OCI-LY1 (cell line): ENCODE measurements around the gene AADACL2.

Experiments used
- H2AFZ ChIP-seq: fragments of 200-600 bp; sonication (generic), shearing (Covaris generic); 2 replicates; pipeline ENCODE4 v1.6.0; 2014; ENCODE audit warnings: antibody characterized with exemption, mild to moderate bottlenecking, low read length
- H3F3A ChIP-seq: fragments of 200-600 bp; sonication (generic), shearing (Covaris generic); 2 replicates; pipeline ENCODE4 v1.6.0; 2014; ENCODE audit warnings: mild to moderate bottlenecking, antibody characterized with exemption, low read length, moderate library complexity; ENCODE audit not compliant: insufficient read depth
- H3K27ac ChIP-seq: fragments of 200-600 bp; sonication (generic); 2 replicates; pipeline ENCODE4 v1.5.1; 2014; ENCODE audit warnings: low read length, mixed run types, mild to moderate bottlenecking, low read depth; ENCODE audit not compliant: poor library complexity, severe bottlenecking
- H3K27me3 ChIP-seq: fragments of 200-600 bp; sonication (generic); 2 replicates; pipeline ENCODE4 v1.6.0; 2014; ENCODE audit warnings: antibody characterized with exemption, mild to moderate bottlenecking, low read length, moderate library complexity; ENCODE audit not compliant: insufficient read depth
- H3K36me3 ChIP-seq: fragments of 200-600 bp; sonication (generic); 2 replicates; pipeline ENCODE4 v1.6.1; 2014; ENCODE audit warnings: mild to moderate bottlenecking, antibody characterized with exemption, low read length, moderate library complexity, mixed read lengths; ENCODE audit not compliant: insufficient read depth
- H3K4me1 ChIP-seq: fragments of 200-600 bp; sonication (generic); 2 replicates; pipeline ENCODE4 v1.5.1; 2014; ENCODE audit warnings: mild to moderate bottlenecking, low read length, moderate library complexity; ENCODE audit not compliant: insufficient read depth, severe bottlenecking
- H3K4me2 ChIP-seq: fragments of 200-600 bp; sonication (generic), shearing (Covaris generic); 2 replicates; pipeline ENCODE4 v1.6.1; 2014; ENCODE audit warnings: low read length
- H3K4me3 ChIP-seq: fragments of 200-600 bp; sonication (generic); 2 replicates; pipeline ENCODE4 v1.5.1; 2014; ENCODE audit warnings: low read length, low read depth, mild to moderate bottlenecking, mixed read lengths; ENCODE audit not compliant: poor library complexity, severe bottlenecking
- H3K79me2 ChIP-seq: fragments of 200-600 bp; shearing (Covaris generic); 2 replicates; pipeline ENCODE4 v1.6.1; 2016; ENCODE audit warnings: mixed run types, low read length, mixed read lengths; ENCODE audit not compliant: insufficient read depth
- H3K9ac ChIP-seq: fragments of 200-600 bp; sonication (generic), shearing (Covaris generic); 2 replicates; pipeline ENCODE4 v1.6.1; 2014; ENCODE audit warnings: mild to moderate bottlenecking, low read length, mixed read lengths
- H3K9me2 ChIP-seq: fragments of 200-600 bp; sonication (generic), shearing (Covaris generic); 2 replicates; pipeline ENCODE4 v1.6.1; 2014; ENCODE audit warnings: low read depth, mild to moderate bottlenecking, low read length, mixed read lengths
- H3K9me3 ChIP-seq: fragments of 200-600 bp; shearing (Covaris generic); 2 replicates; pipeline ENCODE4 v1.6.1; 2014; ENCODE audit warnings: low read length, mixed read lengths
- H4K20me1 ChIP-seq: fragments of 200-600 bp; sonication (generic), shearing (Covaris generic); 2 replicates; pipeline ENCODE4 v1.6.0; 2016; ENCODE audit warnings: mild to moderate bottlenecking, low read length; ENCODE audit not compliant: insufficient read depth
- EZH2 ChIP-seq: fragments of 200-600 bp; sonication (generic), shearing (Covaris generic); IDR thresholded peaks from 2 replicates; pipeline ENCODE4 v1.8.0; 2017; ENCODE audit warnings: borderline replicate concordance, mixed run types, mild to moderate bottlenecking, antibody characterized with exemption, low read length, moderate library complexity, mixed read lengths
- TF ChIP-seq, protein P1 (sequence below): fragments of 200-600 bp; sonication (generic), shearing (Covaris generic); IDR thresholded peaks from 2 replicates; pipeline ENCODE4 v1.5.1; 2017; ENCODE audit warnings: mild to moderate bottlenecking, antibody characterized with exemption, low read length, moderate library complexity, mixed read lengths

Gene AADACL2

DNA sequence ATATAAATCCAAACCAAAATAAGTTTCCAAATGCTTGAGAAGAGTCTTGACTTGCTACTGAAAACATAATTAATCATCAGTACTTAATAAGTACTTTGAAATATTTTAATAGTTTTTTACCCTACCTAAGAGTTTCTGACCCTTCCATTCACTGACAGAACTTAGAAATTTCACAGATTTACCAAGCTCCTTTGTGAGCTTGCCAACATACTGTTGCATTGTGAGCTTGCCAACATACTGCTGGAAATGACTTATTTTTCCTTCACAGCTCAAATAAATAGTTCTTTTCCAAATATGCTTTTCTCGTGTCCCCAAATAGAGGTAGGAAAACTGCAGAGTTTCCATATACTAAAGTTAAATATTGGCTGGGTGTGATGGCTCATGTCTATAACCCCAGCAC, 70.5 kb downstream of the AADACL2 start:
- Histone ChIP-seq H3K79me2 (no peaks in the 10 kb centered on the region), H3K9ac (no peak overlapping the region), H3F3A (no peaks in the 10 kb centered on the region), H3K9me3 (no peaks in the 10 kb centered on the region), H3K4me3 (no peak overlapping the region), H4K20me1 (no peaks in the 10 kb centered on the region), H3K27me3 (no peaks in the 10 kb centered on the region), H3K36me3 (no peaks in the 10 kb centered on the region), H2AFZ (no peak overlapping the region), H3K9me2 (no peaks in the 10 kb centered on the region), H3K27ac (no peak overlapping the region), H3K4me2 (no peak overlapping the region), H3K4me1 (no peaks in the 10 kb centered on the region)
- TF ChIP-seq EZH2: no peak
- TF ChIP-seq, protein P1, sequence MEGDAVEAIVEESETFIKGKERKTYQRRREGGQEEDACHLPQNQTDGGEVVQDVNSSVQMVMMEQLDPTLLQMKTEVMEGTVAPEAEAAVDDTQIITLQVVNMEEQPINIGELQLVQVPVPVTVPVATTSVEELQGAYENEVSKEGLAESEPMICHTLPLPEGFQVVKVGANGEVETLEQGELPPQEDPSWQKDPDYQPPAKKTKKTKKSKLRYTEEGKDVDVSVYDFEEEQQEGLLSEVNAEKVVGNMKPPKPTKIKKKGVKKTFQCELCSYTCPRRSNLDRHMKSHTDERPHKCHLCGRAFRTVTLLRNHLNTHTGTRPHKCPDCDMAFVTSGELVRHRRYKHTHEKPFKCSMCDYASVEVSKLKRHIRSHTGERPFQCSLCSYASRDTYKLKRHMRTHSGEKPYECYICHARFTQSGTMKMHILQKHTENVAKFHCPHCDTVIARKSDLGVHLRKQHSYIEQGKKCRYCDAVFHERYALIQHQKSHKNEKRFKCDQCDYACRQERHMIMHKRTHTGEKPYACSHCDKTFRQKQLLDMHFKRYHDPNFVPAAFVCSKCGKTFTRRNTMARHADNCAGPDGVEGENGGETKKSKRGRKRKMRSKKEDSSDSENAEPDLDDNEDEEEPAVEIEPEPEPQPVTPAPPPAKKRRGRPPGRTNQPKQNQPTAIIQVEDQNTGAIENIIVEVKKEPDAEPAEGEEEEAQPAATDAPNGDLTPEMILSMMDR: no peak

GRCh38 chr3:151806838-151807237, 73.1 kb downstream of the AADACL2 start:
- Histone ChIP-seq H4K20me1 (no peaks in the 10 kb centered on the region), H3K4me3 (no peak overlapping the region), H2AFZ (no peak overlapping the region), H3K9me2 (no peaks in the 10 kb centered on the region), H3K4me2 (no peak overlapping the region), H3K9ac (no peak overlapping the region), H3K36me3 (no peaks in the 10 kb centered on the region), H3K9me3 (no peaks in the 10 kb centered on the region), H3K27me3 (no peaks in the 10 kb centered on the region; the same call in 1 of the 2 replicates), H3K4me1 (no peaks in the 10 kb centered on the region), H3F3A (no peaks in the 10 kb centered on the region), H3K79me2 (no peaks in the 10 kb centered on the region), H3K27ac (no peak overlapping the region)
- TF ChIP-seq EZH2: no peak
- TF ChIP-seq, protein P1: no peak
